22Rv1 (cell line): Measurements from ENCODE around the gene TCF4.

Experiments
- H3K27ac ChIP-seq: fragments of 450-650 bp; 2 replicates; pipeline ENCODE4 v1.5.1; 2017
- ZFX ChIP-seq: fragments of 450-650 bp; IDR thresholded peaks from 2 replicates; pipeline ENCODE4 v1.6.1; 2017; ENCODE audit warnings: antibody characterized with exemption, borderline replicate concordance
- TF ChIP-seq, protein P1 (sequence below): fragments of 450-650 bp; IDR thresholded peaks from 2 replicates; pipeline ENCODE4 v1.5.1; 2017; ENCODE audit warnings: mild to moderate bottlenecking

Gene TCF4

DNA sequence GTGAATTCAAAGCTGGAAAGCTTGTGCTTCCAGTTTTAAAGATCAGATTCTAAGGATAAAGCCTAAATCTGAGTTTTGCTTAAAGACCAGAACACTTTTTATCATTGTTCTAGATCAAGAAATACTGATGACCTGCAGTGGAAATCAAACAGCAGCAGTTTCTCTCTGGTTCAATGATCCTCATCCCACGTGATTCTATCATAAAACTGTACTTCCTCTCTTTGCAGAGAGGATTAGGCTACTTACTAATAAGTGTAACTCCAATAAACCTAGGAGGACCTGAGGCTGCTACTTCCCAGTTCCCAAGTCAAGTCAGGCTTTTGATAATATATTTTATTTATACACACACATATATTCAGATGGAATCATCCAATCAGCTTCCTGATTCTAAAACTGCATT lies 81.9 kb downstream of the TCF4 start:
- no peak overlapping the region for H3K27ac ChIP-seq
- TF ChIP-seq ZFX: no peak
- TF ChIP-seq, protein P1, sequence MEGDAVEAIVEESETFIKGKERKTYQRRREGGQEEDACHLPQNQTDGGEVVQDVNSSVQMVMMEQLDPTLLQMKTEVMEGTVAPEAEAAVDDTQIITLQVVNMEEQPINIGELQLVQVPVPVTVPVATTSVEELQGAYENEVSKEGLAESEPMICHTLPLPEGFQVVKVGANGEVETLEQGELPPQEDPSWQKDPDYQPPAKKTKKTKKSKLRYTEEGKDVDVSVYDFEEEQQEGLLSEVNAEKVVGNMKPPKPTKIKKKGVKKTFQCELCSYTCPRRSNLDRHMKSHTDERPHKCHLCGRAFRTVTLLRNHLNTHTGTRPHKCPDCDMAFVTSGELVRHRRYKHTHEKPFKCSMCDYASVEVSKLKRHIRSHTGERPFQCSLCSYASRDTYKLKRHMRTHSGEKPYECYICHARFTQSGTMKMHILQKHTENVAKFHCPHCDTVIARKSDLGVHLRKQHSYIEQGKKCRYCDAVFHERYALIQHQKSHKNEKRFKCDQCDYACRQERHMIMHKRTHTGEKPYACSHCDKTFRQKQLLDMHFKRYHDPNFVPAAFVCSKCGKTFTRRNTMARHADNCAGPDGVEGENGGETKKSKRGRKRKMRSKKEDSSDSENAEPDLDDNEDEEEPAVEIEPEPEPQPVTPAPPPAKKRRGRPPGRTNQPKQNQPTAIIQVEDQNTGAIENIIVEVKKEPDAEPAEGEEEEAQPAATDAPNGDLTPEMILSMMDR: no peak

DNA sequence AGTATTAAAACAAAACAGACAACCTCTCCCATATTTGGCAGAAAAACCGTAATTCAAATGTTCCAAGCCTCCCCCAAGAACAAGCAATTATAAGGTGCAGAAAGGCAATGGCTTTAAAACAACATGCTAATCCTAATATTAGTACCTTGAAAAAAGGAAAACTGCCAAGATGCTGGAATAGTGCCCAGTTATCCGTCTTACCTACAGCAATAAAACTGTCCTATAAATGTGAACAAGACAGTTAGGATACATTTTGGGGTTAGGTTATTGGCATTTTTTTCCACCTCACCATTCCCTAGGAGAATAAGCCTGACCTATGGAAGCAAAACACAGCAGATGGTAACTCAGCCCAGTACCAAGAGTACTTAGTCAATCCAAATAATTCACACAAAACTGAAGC lies 83.2 kb downstream of the TCF4 start:
- TF ChIP-seq ZFX: no peak
- TF ChIP-seq, protein P1: no peak
- no peak overlapping the region for H3K27ac ChIP-seq

DNA sequence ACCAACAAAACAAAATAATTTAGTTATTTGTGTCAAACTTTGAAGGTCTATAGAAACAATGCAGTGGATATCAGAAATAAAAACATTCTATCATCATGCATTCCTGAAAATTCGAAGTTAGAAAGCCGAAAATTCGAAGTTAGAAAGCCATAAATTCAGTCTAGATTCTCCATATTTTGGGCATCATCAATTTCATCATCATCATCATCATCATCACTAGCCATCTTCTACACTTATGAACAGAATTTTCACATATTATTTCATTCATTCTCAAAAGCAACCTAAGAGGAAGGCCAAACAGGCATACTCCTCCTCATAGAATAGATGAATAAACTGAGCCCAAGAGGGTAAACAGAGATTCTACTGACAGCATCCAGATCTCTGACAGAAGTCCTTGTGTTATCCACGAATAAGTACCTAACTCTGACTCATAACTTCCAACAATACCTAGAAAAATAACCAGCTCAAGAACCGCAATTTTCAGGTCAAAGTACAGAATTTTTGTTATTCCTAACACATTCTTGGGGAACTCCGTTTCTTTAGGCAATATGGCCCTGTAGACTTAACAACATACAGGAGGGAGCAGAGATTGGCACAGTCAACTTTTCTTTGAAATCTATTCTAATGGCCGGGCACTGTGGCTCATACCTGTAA lies 84.7 kb downstream of the TCF4 start:
- TF ChIP-seq ZFX: no peak
- H3K27ac ChIP-seq: no peak overlapping the region

DNA sequence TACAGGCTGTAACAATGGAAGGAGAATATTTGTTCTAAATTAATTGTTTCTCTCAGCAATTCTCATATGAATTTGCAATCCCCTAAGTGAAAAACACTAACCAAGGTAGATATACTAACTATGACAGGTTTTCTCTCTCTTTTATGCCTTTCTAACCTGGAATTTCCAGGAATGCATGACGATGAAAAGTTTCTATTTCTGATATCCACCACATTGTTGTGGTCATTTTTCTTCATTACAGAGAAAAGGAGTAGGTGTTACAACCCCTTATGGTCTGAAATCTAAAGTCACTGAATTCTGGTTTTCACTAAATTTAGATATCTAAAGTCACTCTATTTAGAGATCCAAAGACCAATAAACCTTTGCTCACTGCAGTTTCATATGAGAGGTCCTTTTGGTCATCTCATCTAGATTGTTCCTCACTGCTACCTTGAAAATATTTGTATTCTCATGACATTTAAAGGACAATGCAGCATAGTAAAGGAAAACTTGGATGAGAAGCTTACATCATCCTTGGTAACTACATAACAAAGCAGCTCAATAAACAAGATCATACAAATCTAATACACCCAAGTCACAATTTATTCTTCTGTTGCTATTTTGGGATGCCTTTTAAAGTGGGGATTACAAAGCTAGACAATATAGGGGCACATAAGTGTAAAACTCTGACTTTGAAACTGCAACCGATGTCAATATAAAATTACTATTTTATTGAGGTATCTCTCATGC lies 85.8 kb downstream of the TCF4 start:
- no peak overlapping the region for H3K27ac ChIP-seq

DNA sequence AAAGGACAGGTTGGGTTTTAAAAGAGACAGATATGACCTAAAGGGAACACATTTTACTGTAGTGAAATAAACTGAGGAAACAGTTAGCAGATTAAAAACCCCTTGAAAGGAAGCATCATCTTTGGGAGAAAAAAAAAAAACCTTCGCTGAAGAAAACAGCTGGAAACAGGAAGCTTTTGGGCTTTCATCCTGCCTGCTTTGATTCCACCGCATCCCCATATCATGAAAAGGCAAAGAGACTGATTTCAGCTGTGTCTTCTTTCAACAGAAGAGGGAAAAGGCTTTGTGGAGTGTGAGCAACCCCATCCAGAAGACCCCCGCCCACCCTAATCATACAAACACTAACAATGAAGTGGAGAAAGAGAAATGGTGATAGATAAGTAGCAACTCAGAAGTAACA lies 86.4 kb downstream of the TCF4 start:
- TF ChIP-seq ZFX: no peak
- TF ChIP-seq, protein P1: no peak
- no peak overlapping the region for H3K27ac ChIP-seq

More for the DNA sequence above, 85.8 kb downstream of the TCF4 start:
- TF ChIP-seq ZFX: no peak
- TF ChIP-seq, protein P1: no peak

DNA sequence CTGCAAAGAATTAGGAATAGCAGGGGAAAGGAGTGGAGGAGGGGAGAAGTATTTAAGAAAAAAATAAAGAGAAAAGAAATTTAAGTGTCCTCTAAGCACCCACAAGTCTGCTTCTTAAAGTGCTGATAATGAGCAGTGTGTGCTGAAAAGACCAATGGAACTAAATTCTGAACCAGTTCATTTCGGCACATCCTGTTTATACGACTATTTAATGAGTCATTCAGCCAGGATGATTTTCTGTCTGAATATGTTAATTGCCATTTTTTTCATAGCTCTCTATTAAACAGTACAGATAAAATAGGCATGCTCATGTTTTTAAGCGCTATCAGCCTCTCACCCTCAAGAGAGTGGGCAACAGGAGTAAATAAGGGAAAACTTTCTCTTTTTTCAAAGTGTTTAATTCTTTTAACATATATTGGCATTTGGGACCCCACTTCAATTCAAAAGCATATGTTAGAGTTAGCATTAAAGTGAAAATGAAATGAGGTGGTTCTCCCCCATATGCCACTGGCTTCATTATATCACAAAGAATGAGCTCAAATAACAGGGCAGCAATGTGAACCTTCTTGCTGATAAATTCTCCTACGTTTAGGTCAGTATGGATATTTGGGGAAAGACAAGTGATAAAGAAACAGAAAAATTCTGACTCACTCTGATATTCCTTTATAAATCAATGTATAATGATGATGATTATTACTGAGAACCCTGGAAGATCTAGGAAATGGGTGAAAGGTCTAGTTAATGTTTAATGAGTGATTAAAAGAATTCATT lies 87.5 kb downstream of the TCF4 start:
- H3K27ac ChIP-seq: no peak overlapping the region
- TF ChIP-seq, protein P1: no peak
- TF ChIP-seq ZFX: no peak

DNA sequence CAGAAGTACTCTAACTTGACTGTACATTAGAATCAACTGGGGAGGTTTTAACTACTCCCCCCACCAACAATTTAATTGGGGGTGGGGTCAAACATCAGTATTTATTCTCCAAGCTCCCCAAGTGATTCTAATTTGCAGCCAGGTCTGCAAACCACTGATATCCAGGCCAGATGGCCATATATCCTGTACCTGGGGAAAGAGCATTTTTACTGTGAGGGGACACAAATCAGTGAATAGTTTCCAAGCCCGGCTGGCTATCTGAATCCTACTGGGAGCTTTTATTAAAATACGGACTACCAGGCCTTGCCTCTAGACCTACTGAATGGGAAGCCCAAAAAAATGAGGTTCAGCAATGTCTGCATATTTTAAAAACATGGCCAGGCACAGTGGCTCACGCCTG lies 88.5 kb downstream of the TCF4 start:
- H3K27ac ChIP-seq: no peak overlapping the region
- TF ChIP-seq, protein P1: no peak
- no peak for TF ChIP-seq ZFX
